Measurements from ENCODE around the gene ABHD14A. TPM values are rescaled to one million over a fixed set of nuclear protein-coding genes. Genes with fewer than 3 reads are reported as not detected.

ABHD14A gene
- total RNA-seq, 4 donors from 2014 or later: 3.1 to 11.9 (median 8.3) TPM

GRCh38 chr3:51941798-51942602, 32.9 kb upstream of the ABHD14A start, which contains the start of the genes PARP3 and RRP9:
TSS of gene PARP3 (plus strand) at chr3:51942363. CDS start at chr3:51943356, 993 bp downstream.
TSS of gene RRP9 (minus strand) at chr3:51941904. CDS start at chr3:51941867, 37 bp downstream.
- WGBS: under 1% methylated on average over 32 of the region's 67 CpGs
- H3K4me1 ChIP-seq: peaks cover 34% of the 10 kb centered on the region
- H3K27me3 ChIP-seq: no peaks in the 10 kb centered on the region
- H3K4me3 ChIP-seq: peak within 1 kb of the TSS; percentile 82
- no peaks in the 10 kb centered on the region for H3K9me3 ChIP-seq
- peaks cover 21% of the 10 kb centered on the region for H3K36me3 ChIP-seq
- DNase-seq (ENCODE audit: low spot score in 2 of 2): peak; percentile 100
- peak within 1 kb of the TSS; percentile 90 for H3K27ac ChIP-seq
- TF ChIP-seq POLR2A (IDR thresholded peaks at IDR 0.05): peak; percentile 19 to 58
- peak in 2 of 3 donors; percentile 57 to 84 for TF ChIP-seq POLR2AphosphoS5 (IDR thresholded peaks at IDR 0.05)
- TF ChIP-seq CTCF (IDR thresholded peaks at IDR 0.05): peak; percentile 98 to 100
- TF ChIP-seq EP300 (IDR thresholded peaks at IDR 0.05): no peak

GRCh38 chr3:51942603-51943450, 32.0 kb upstream of the ABHD14A start:
- peak overlapping the region; percentile 90 for H3K27ac ChIP-seq
- peak; percentile 79 to 81 for DNase-seq (ENCODE audit: low spot score in 2 of 2)
- no peaks in the 10 kb centered on the region for H3K9me3 ChIP-seq
- TF ChIP-seq POLR2A (IDR thresholded peaks at IDR 0.05): no peak
- TF ChIP-seq POLR2AphosphoS5 (IDR thresholded peaks at IDR 0.05): no peak
- TF ChIP-seq CTCF (IDR thresholded peaks at IDR 0.05): no peak
- no peak for TF ChIP-seq EP300 (IDR thresholded peaks at IDR 0.05)
- H3K27me3 ChIP-seq: no peaks in the 10 kb centered on the region
- H3K36me3 ChIP-seq: peaks cover 13% of the 10 kb centered on the region
- WGBS: 51% methylated on average over 8 of the region's 17 CpGs
- peaks cover 34% of the 10 kb centered on the region for H3K4me1 ChIP-seq
- peak overlapping the region; percentile 82 for H3K4me3 ChIP-seq

GRCh38 chr3:51943451-51944391, 31.1 kb upstream of the ABHD14A start:
- no peaks in the 10 kb centered on the region for H3K9me3 ChIP-seq
- peaks cover 12% of the 10 kb centered on the region for H3K36me3 ChIP-seq
- peak; percentile 67 to 79 for DNase-seq (ENCODE audit: low spot score in 2 of 2)
- no peak for TF ChIP-seq POLR2AphosphoS5 (IDR thresholded peaks at IDR 0.05)
- TF ChIP-seq POLR2A (IDR thresholded peaks at IDR 0.05): no peak
- no peak for TF ChIP-seq CTCF (IDR thresholded peaks at IDR 0.05)
- TF ChIP-seq EP300 (IDR thresholded peaks at IDR 0.05): no peak
- H3K27me3 ChIP-seq: no peaks in the 10 kb centered on the region
- peak overlapping the region; percentile 82 for H3K4me3 ChIP-seq
- 97% methylated on average over 17 of the region's 21 CpGs for WGBS
- peaks cover 34% of the 10 kb centered on the region for H3K4me1 ChIP-seq
- H3K27ac ChIP-seq: peak overlapping the region; percentile 90

DNA sequence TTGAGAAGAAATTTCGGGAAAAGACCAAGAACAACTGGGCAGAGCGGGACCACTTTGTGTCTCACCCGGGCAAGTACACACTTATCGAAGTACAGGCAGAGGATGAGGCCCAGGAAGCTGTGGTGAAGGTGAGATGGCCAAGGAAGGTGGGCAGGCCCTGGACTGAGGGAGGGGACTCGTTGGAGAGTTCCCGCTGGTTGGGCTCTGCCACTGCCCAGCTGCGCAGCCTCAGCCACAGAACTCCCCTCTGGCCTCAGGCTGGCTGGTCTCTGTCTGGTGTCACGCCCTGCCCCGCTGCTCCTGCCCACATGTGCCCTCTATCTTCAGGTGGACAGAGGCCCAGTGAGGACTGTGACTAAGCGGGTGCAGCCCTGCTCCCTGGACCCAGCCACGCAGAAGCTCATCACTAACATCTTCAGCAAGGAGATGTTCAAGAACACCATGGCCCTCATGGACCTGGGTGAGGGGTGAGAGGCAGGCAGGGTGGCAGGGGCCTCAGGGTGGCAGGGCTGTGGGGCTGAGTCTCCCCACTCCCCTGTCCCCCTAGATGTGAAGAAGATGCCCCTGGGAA, 30.3 kb upstream of the ABHD14A start:
- WGBS: 88% methylated on average over 9 of the region's 11 CpGs
- peaks cover 34% of the 10 kb centered on the region for H3K4me1 ChIP-seq
- peaks cover 9% of the 10 kb centered on the region for H3K36me3 ChIP-seq
- no peaks in the 10 kb centered on the region for H3K9me3 ChIP-seq
- DNase-seq (ENCODE audit: low spot score in 2 of 2): peak in 1 of 2 donors; percentile 56
- no peak overlapping the region for H3K4me3 ChIP-seq
- no peak overlapping the region for H3K27ac ChIP-seq
- no peak for TF ChIP-seq POLR2A (IDR thresholded peaks at IDR 0.05)
- TF ChIP-seq CTCF (IDR thresholded peaks at IDR 0.05): no peak
- TF ChIP-seq POLR2AphosphoS5 (IDR thresholded peaks at IDR 0.05): no peak
- TF ChIP-seq EP300 (IDR thresholded peaks at IDR 0.05): no peak
- no peaks in the 10 kb centered on the region for H3K27me3 ChIP-seq
